HG03469 (cell line): ENCODE results near the gene SCGN.

Experiments
- ATAC-seq: cut with Tn5 transposase; IDR thresholded peaks from one replicate; pipeline ENCODE4 v1.9.1; 2021; ENCODE audit warnings: mild to moderate bottlenecking, moderate library complexity, moderate number of reproducible peaks; ENCODE audit not compliant: unreplicated experiment

SCGN gene, protein sequence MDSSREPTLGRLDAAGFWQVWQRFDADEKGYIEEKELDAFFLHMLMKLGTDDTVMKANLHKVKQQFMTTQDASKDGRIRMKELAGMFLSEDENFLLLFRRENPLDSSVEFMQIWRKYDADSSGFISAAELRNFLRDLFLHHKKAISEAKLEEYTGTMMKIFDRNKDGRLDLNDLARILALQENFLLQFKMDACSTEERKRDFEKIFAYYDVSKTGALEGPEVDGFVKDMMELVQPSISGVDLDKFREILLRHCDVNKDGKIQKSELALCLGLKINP

DNA sequence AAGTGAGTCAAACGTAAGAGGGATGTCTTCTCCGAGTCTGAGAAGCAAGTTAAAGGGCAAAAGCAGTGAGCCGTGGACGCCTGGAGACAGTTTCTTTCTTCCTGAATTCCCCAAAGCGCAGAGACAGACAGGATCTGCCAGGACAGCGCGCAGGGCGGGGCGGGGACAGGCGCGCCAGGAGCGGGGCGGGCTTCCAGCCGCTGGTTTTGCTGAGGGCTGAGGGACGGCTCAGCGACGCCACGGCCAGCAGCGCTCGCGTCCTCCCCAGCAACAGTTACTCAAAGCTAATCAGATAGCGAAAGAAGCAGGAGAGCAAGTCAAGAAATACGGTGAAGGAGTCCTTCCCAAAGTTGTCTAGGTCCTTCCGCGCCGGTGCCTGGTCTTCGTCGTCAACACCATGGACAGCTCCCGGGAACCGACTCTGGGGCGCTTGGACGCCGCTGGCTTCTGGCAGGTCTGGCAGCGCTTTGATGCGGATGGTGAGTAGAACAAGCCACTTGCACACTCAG, at the start of gene SCGN:
Gene SCGN, plus strand, starts transcription at position 209 of the 509 bp plus-strand sequence. Its CDS starts 189 bp downstream, at position 398.
- no peak for ATAC-seq

DNA sequence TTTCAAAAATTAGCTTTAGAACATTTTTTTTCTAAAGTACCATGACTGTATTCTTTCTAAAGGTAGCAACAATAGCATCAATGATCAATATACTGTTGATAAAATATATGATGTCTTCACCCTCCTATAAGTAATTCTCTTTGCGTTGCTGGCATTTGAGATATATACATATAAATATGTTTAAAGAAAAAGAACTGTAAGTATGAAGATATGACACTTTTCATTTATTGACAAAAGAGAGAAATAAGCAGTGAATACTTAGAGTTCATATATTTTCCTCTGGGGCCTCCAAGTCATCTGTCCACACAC, 49.4 kb upstream of the SCGN start:
- no peak for ATAC-seq

DNA sequence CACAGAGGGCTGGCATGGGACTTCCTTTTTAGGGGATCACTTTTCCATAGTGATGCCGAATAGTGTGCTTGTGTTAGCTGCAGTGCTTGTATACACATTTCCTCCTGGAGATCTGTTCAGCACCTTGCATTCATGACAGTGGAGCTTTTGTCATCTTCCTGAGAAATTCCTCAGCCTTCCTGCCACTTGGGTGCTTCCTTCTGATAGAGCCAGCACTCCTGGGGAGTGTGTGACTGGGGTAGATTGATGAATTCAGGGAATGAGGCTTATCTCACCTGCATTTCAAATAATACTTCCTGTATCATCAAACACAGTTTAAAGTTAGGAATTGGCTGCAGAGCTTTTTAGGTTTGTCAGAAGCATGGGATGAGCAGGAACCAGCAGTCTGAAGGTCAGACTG, 48.8 kb upstream of the SCGN start:
- no peak for ATAC-seq

GRCh38 chr6:25606151-25606550, 45.9 kb upstream of the SCGN start:
- ATAC-seq: no peak

DNA sequence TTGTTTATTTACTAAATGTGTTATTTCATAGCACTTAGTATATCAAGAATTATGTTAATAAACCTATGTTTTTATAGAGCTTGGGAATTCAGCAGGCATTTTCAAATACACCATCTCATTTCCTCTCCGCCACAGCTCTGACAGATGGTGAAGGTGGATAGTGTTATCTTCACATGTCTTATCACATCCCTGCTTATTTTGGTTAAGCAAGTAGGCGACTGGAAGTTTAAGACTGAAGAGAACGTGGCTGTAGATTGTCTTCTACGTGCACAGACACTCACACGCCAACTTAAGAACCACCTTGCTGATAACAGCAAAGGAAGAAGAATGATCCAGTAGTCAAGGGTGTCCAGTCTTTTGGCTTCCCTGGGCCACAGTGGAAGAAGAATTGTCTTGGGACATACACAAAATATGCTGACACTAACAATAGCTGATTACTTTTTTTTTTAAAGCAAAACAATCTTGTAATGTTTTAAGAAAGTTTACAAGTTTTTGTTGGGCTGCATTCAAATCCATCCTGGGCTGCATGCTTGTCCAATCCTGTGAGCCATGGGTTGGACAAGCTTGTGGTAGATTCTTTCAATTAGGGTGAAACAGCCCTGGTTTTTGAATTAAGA, 43.3 kb upstream of the SCGN start:
- ATAC-seq: no peak

- no peak for ATAC-seq
Observed at GRCh38 chr6:25612666-25613065, 39.3 kb upstream of the SCGN start.

DNA sequence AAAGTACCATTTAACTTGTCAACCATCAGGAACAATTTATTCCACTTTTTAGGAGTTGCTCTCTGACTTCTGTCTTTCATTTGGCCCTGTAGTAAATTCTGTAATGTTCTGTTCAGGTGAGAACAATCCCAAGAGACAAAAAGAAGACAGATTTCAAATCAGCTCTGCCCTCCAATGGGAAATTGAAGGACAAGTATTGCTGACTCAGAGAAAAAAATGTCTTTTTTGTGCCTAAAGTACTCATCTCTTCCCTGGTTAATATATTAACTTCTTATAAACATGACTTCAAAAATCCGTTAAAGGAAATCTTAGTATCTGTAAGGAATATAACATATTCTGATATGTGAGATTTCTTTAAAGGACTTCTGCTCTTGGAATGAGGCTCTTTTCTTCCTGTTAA, 38.6 kb upstream of the SCGN start:
- ATAC-seq: no peak

DNA sequence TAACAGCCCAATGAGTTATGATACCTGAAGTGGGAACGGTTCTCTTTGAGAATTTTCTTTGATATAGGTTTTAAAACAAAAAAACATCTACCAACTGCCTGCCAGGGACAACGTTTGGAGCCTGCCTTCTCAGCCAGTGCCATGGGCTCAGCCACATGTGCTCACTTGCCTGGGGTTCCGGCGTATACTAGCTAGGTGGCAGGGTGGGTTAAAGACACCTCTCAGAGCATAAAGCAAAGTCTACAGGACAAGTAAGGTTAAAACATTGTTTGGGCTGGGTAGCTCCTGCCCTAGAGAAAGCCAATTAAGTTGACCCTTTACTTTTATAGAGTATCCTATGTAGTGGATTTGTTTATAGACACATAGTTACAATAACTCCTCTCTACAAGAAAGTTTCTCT, 38.0 kb upstream of the SCGN start:
- no peak for ATAC-seq

GRCh38 chr6:25615471-25615870, 36.5 kb upstream of the SCGN start:
- ATAC-seq: no peak

GRCh38 chr6:25617997-25618396, 34.0 kb upstream of the SCGN start:
- no peak for ATAC-seq

DNA sequence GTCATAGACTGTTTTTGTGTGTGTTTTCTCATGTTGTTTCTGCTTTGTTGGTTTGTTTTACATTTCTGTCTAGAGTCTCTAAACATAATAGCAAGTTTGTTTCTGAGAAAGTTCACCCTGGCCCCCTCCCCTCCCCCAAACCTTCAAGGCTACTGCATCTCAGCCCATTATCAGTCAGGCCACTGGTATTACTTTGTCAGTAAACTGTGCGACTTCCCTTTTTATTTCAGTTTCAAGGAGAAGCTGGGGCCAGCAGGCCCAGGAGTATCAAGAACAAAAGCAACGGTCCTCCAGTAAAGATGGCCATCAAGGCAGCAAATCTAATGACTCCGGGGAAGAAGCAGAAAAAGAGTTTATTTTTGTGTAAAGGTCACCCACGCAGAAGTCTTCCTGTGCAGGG, 32.8 kb upstream of the SCGN start:
- ATAC-seq: no peak

DNA sequence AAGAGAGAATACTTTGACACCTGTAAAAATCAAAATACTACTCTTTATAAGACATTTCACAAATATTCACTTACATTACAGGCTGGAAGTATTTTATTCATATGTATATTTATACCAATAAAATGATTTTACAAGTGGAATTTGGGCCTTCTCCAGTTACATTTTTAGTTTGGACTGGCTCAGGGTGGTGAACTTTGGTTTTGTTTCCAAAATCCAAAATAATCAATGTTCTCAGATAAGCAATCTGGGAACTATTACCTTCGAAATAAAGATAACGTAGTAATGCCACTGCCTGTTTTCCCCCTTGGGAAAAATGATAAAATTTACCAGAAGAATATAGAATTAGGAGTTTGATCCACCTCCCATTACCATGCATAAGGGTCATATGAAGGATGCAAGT, 31.6 kb upstream of the SCGN start:
- no peak for ATAC-seq

GRCh38 chr6:25623065-25623464, 28.9 kb upstream of the SCGN start:
- ATAC-seq: no peak

DNA sequence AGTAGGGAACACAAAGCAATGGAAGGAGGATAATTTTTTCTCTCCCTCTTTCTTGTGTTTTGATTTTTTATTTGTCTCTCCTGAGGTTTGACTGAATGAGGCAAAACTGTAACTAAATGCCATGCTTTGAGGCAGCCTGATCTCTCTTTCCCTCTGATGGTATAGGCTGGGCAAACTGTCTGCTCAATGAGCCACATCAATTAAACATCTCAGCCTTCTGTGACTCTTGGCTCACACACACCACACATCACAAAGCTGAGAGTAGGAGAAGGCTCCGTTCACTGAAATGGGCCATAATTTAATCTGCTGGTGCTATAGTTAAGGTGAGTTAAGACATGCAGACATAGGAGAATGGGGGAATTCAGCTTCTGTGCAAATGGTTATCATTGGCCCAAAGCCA, 28.1 kb upstream of the SCGN start:
- no peak for ATAC-seq

DNA sequence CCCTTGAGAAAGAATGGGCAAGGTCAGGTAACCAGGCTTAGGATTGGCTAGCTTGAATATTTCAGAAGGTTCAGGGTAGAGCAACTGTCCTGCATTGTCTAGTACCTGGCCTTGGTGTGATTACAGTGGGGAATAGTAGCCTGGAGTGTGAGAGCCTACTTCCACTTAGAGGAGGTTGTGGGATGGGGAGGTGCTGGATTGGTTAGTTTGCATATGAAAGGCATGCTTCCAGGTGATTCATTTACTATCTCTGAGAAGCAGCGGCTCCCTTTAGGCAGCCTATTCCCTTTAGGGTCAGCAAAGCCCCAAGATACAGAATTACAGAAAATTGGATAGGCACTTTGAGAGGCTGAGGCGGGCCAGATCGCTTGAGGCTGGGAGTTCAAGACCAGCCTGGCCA, 25.0 kb upstream of the SCGN start:
- no peak for ATAC-seq

DNA sequence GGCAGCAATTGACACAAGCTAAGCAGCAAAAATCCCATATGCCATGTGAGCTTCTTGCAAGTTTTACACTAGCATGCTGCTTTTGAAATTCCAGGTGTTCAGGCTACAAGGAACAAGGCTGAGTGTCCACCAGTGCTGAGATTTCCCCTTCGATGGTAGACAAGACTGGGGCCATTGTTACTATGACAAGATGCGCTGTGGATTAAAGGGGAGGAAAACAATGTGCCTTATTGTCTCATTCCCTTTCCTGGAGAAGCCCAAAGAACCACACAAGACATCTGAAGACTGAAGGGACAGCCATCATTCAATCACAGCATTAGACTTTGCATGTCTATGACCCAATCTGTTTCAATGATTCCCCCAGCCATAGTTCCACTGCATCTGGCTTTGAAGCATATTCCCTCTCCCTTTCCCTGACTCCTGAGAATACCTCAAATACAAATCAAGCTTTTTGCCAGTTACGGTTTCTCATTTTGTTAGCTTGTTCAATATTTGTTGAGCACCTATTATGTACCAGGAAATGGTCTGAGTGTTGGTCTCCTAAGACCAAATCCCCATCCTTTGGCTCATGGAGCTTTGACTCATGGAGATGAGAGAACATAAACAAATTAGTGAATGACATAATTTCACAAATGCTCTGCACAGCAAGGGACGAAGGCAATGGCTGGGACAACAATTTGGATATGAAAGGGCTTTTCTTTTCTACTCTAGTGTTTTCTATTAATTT, 23.4 kb upstream of the SCGN start:
- no peak for ATAC-seq

- no peak for ATAC-seq
Observed at GRCh38 chr6:25629198-25629576, 22.8 kb upstream of the SCGN start.

- no peak for ATAC-seq
Observed at GRCh38 chr6:25630508-25631278, 21.3 kb upstream of the SCGN start.

DNA sequence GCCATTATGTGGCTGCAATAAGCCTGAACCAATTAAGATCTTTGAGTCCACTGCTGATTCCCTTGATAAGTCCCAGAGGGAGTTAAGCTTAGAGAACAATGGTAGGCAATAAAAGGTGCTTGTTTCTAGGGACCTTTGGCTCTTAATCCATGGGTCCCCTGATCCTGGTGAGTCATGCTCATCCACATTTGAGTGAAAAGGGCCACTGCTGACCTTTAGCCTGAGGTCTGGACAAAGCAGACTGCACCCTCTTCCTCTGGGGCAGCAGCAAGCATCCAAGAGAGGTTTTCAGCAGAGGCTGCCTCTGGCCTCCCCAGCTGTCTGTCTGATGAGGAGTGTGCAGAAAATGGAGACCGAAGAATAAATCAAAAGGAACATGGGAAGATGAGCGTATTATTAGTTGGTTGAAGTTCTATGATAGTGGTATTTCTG, 16.1 kb upstream of the SCGN start:
- ATAC-seq: no peak

DNA sequence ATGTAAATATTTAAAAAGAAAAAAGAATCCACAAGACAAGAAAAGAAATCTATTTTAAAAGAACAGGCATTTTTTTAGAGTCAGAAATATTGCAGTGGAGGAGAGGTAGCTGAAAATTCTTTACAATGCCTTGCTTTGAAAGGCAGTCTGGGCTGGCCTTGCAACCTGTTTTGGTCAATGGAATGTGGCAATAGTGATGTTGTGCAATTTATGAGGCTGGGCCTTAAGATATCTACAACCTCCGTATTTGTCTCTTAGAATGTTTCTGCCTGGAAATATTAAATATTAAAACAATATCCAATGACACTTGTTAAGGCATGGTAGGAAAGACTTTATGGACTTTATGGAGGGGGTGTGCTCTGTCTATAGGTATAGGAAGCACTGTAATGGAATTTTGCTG, 14.8 kb upstream of the SCGN start:
- no peak for ATAC-seq

- ATAC-seq: no peak
Observed at GRCh38 chr6:25637960-25638434, 14.0 kb upstream of the SCGN start.
